Right kidney (tissue), 1 donor: ENCODE data around the gene RNU6-8.
A peak's percentile ranks its signal among the peaks of the same experiment; 100 is the strongest.

ENCODE experiments used
- DNase-seq: peaks from one replicate; pipeline ENCODE4 v3.0.0-alpha.2; 2016

The RNU6-8 gene

GRCh38 chr14:32205554-32205953 is 2.5 kb upstream of the RNU6-8 start:
- DNase-seq = no peak

DNA sequence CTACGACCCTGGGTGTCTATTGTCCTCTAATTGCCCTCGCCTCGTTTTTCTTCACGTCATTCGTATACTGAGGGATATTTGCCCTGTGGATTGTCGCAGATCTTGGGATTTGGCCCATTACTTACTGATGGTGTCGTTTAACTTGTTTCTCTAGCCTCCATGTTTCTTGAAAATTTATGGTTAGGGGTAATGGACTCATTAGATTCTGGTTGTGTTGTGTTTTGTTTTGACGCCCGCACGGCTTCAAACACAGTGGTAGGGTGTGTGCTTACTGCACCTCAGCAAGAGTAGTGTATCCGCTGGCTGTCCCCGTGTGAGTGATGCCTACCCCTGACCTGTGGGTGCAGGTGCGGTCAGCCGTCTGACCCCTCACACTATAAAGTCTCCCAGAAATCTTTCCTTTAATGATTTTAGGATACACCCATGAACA is 874 bp upstream of the RNU6-8 start:
- peak; percentile 48 for DNase-seq

GRCh38 chr14:32202491-32202997 is 525 bp downstream of the RNU6-8 start:
- no peak for DNase-seq

DNA sequence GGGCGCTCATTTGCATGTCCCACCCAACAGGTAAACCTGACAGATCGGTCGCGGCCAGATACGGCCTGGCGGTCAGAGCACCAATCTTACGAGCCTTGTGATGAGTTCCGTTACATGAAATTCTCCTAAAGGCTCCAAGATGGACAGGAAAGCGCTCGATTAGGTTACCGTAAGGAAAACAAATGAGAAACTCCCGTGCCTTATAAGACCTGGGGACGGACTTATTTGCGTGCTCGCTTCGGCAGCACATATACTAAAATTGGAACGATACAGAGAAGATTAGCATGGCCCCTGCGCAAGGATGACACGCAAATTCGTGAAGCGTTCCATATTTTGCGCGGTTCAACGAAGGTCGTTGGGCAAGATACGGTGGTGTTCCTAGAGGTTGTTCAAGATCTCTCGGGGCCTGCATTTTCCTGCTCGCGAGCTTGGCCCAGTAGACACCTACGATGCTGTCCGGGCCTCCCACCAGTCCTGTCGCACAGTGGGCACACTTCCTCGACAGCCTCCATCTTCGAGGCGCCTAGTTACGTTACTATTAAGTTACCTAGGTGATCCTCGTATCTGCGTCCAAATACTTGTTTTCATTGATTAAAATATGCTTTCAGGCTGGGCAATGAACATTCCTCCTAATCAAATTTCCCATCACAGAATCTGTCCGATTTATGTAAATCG is 1.1 kb downstream of the RNU6-8 start, which contains the start of gene RNU6-7:
Gene RNU6-7 (plus strand): TSS at position 230 of the 675 bp plus-strand sequence.
- peak; percentile 92 for DNase-seq

DNA sequence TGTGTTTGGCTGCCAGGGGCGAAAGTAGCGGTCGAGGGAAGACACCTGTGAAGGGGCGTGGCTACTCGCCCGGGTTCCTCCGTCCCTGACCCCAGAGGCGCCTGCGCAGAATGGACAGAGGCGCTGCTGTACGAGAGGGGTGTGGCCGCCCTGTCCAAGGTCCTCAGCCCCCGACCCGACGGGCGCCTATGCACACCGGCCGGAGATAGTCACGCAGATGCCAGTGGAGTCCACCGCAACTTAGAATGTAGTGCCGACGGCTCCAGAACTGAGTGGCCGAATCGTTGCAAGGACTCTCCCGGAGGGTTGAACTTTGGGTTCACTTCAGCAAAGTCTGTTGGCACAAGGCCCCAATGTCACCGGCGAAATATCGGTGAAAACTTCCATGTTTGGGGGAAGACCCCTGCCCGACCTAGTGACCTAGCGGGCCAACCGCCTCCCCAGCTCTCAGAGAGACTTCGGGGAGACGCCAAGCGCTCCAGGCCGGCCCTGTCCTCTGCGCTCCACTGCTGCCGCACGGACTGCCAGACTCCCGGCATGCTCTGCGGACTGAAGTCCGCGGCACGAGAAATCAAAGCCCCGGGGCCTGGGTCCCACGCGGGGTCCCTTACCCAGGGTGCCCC is 1.8 kb downstream of the RNU6-8 start:
- peak; percentile 92 for DNase-seq

DNA sequence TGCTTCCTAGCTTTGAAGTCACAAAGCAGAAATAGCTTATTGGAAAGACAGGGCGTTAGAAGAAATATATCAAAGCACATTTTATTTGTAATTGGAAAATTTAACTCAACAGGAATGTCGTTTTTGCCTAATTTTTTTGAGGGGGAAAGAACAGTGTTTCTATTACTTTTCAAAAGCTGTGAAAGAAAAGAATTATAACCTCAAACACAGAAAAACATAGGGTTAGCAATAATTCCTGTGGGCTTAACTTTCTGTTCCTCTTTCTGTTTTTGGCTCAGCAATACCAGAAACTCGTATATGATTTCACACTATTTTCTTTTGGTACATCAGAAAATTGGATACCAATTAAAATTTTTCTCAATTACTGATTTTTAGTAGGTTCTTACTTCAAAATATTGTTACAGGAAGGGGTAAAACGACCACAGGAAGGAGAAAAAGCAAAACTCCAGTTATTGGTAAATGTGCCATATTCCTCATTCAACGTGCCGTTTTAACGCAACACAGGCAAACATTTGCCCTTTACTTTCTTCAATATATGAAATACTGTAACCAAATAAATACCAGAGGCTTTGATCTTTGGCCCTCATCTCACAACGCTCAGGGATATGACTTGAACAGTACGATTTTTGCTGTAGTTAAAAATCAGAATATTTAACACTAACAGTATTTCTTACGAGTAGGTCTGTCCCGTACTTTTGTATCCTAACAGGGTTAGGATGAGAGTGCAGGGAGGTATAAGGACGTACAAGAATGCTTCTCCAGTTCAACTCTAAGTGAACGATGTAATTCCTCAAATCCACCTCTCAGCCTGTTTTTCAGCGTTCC is 2.5 kb downstream of the RNU6-8 start:
- no peak for DNase-seq

DNA sequence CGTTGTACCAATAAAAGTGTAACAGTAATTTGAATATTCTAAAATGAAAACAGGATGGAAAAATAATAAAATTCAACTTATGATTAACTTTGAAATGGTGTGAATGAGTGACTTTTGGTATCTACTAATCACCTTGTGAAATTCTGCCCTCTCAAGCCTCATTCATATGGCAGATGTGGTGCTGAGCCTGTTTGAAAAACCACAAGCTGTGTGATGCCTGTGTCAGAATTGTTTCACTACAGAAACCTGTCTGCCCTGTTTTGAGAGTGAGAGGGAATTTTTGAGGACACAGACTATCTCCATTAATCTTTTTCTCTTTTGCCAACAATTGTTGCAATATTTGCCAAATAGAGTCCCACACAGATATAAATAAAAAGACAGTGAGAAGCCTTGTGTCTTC is 5.2 kb downstream of the RNU6-8 start:
- no peak for DNase-seq

DNA sequence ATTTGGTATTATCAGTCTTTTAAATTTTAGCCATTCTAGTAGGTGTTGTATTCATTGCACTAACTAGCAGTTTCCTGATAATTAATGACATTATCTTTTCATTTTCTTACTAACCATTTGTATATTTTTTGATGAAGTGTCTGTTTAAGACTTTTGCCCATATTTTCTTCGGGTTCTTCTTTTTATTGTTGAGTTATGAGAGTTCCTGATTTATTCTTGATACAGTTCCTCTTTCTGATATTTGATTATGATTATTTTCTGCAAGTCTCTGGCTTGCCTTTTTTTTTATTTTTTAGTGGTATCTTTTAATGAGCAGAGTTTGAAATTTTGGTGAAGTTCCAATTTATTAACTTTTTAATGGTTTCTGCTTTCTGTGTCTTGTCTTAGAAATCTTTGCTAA is 7.4 kb downstream of the RNU6-8 start:
- DNase-seq = no peak

GRCh38 chr14:32193532-32193931 is 9.5 kb downstream of the RNU6-8 start:
- DNase-seq = no peak

- DNase-seq = no peak
Observed at GRCh38 chr14:32192712-32193373, 10.2 kb downstream of the RNU6-8 start.

- DNase-seq = no peak
Observed at GRCh38 chr14:32190673-32191072, 12.4 kb downstream of the RNU6-8 start.

DNA sequence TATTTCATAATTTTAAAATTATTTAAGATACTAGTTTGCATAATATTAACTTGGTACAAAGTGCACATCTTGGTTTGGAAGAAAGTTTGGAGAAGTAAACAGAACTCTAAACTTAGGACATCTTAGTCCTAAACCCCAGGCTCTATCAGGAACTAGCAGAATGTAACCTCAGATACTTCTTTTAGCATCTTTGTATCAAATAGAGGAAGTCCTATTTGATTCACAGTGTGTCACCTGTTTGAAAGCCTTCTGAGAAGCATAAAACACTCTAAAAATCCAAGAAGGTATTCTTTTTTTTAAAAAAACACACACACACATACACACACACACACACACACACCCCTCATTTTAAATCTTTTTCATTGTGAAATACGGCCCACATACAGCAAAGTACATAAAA is 13.3 kb downstream of the RNU6-8 start:
- DNase-seq = no peak

- no peak for DNase-seq
Observed at GRCh38 chr14:32186248-32186647, 16.8 kb downstream of the RNU6-8 start.

- no peak for DNase-seq
Observed at GRCh38 chr14:32185097-32185496, 18.0 kb downstream of the RNU6-8 start.

- DNase-seq = peak; percentile 4
Observed at GRCh38 chr14:32183151-32184058, 19.7 kb downstream of the RNU6-8 start.

GRCh38 chr14:32171469-32171868 is 31.6 kb downstream of the RNU6-8 start:
- no peak for DNase-seq

- DNase-seq = no peak
Observed at GRCh38 chr14:32169191-32169590, 33.9 kb downstream of the RNU6-8 start.

- DNase-seq = no peak
Observed at GRCh38 chr14:32167907-32168306, 35.2 kb downstream of the RNU6-8 start.

- DNase-seq = no peak
Observed at GRCh38 chr14:32166924-32167323, 36.1 kb downstream of the RNU6-8 start.

- DNase-seq = no peak
Observed at GRCh38 chr14:32166029-32166428, 37.0 kb downstream of the RNU6-8 start.
